Smooth muscle cell of the brain vasculature (primary cell): Measurements from ENCODE around the gene DCTD.

Experiments
- DNase-seq: peaks from one replicate; pipeline ENCODE4 v3.0.0-alpha.2; 2012; ENCODE audit warnings: low read depth, low spot score

The DCTD gene

DNA sequence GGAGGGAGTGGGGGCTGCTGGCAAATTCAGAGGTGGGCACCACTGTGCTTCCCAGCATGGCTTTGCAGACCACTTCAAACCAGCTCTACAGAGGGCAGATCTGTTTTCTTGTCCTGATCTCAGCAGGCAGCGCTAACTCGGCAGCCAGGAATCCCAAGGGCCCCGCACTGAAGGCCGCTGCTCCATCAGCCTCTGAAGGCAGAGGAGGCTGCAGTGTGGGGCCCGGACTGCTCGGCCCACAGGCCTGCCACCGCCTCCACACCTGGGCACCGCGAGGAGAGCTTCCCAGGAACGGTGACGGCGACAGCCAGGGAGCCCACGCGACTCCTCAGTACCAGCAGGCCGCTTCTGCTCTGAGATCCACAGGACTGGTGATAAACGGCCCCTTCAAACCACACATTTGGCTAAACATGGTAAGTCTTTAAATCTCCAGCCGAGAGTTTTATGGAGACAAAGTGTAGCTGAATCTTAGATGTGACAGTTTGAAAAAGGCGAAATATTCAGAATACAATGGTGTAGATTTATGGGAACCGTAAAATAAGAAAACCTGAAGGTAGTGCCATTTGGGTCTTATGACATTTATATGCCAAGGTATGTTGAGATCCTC lies 23.6 kb downstream of the DCTD start:
- no peak for DNase-seq

DNA sequence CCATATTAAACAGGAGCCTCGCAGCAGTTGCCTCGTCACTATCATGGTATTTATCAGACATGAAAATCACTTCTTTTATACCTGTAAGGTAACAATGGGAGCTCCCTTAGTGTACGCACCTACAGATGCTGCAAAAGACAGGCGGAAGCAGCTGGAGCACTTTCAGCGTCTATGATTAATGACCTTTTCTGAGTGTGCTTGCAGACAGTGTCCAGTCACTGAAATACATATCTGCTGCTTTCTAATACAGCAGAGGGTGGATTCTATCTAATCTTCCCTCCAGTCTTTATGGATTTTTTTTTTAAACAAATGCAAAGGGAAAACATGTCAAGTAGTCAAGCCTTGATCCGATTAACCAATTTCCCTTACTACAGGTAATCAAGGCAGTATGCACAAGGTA lies 24.1 kb downstream of the DCTD start:
- DNase-seq = no peak

DNA sequence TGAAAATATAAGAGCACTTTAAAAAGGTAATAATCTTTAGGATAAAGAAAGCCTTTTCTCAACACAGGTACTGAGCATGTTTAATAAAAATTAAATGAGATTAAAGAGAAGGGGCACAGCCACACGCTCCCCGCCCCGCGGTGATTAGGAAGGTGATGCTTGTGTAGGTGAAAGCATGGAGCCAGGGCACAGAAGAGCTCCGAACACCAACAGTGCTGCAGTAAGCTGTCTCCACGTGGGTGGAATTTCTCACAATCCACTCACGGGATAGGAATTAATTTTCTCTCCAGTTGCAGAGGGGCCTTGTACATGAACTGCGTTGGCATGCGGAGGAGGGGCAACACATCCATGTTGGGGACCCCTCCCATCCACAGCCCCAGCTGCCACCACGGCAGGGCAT lies 27.0 kb downstream of the DCTD start:
- DNase-seq = no peak

DNA sequence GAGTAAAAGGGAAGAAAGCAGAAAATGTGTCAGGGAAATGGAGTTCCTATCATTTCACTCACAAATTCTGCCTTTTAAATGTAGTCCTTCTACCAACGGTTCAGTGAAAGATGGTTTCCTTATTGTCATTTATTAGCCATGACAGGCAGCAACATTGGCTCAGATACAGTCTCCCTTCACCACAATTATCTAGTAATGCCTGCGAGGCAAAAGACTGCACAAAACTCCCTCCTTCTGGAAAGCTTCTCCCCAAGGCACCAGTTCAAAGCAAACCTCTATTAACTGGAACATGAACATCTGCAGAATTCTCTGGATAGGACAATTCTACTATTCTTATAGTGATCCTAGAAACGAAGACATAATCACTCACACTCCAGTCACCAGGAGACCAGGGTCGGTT lies 28.3 kb downstream of the DCTD start:
- DNase-seq = no peak

DNA sequence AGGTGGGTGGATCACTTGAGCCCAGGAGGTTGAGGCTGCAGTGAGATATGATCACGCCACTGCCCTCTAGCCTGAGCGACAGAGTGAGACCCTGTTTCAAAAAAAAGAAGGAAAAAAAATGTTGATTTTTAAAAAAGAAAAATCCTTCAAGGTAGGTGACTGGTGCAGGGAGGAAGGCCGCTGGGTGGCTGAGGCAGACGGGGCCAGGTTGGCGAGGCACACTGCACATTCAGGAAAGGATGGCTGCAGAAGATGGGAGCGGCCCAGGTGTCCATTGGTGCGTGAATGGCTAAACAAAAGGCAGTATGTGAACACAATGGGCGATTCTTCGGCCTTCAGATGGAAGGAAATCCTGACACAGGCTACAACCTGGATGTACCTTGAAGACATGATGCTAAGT lies 30.4 kb downstream of the DCTD start:
- DNase-seq = no peak

DNA sequence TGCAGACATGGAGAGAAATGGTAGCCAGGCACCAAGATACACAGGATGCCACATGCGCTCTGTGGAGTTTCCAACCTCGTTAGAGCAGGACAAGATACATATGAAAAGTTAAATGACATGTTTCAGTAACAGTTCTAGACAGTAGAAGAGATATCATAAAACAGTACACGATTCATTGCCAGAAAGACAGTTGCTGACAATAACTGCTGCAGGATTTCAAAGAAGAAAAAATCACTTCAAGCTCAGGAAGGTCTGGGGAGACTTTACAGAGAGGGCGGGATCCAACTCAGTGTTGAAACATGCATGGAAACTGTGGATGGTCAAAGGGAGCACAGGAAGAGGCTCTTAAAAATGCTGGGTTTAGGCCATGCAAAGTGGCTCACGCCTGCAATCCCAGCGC lies 31.0 kb downstream of the DCTD start:
- no peak for DNase-seq

DNA sequence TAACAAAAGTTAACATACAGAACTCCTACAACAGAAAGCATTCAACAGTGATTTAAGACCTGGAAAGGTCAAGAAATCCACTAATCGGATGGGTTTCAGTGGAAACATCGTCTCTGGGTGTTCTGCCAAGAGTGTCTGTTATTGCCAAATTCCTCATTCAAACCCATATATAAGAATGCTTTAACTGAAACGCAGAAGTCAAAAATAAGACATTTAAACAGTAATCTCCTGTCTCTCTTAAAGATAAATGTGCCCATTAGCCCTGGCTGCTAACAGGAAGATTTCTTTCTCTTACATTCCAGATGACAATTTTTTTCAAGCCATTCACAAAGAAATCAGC lies 31.5 kb downstream of the DCTD start:
- no peak for DNase-seq

DNA sequence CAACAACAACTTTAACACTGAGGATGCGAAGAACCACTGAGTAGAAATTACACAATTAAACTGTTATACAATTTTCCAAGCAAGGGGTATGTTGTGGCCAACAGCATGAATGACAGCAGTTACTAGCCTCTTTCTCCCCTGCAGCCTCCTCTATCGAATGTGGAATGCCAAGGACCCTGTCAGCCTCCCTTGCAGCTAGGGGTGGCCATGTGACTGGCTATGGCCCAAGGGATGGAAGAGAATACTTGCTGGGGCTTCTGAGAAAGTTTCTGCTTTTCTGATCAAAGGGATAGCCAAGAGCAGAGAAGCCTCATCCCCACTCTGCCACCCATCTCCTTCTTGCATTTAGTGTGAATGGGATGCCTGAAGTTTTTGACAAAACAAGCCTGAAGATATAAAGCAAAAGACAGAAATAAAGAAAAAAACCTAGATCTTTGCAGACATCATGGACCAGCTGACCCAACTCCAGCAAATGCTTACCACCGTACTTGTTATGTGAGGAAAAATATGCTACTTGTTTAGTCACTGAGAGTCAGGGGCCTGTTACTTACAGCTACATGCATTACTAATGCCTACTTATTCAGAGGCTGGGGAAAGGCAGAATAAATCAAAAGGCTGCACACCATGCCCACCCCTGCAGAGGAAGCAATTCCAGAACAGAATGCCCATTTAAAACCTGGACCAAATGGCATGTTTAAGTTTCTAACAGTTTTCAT lies 32.0 kb downstream of the DCTD start:
- no peak for DNase-seq

DNA sequence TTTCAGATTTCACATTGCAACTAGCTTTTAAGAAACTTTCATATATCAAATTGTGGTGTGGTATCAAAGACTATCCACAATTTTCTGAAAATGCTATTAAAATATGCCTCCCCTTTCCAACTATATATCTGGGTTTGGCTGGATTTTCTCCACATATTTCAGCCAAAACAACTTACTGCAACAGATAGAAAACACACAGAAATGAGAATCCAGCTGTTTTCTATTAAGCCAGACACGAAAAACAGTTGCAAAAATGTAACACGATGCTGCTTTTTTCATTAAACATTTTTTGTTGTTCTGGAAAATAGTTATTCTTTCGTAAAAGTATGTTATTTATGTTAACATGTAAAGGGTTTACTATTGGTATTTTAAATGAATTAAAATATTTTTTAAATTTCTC lies 33.1 kb downstream of the DCTD start:
- DNase-seq = no peak

DNA sequence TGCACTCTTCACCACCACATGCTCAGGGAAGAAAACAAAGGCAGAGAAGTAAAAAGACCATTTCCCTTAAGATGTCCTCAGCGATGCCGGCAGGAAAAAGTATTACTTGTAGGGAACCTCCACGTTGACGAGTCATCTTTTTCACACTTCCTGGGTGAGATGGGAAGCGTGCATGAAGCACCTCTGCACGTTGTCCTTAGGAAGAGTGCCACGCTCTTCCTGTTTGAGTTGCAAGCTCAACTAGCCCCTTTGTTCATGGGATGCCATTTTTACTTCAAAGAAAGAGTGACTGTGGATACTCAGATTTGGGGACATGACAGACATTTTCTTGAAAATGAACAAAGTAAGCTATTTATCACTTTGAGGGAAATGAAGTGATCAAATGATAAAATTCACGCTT lies 33.8 kb downstream of the DCTD start:
- DNase-seq = no peak

DNA sequence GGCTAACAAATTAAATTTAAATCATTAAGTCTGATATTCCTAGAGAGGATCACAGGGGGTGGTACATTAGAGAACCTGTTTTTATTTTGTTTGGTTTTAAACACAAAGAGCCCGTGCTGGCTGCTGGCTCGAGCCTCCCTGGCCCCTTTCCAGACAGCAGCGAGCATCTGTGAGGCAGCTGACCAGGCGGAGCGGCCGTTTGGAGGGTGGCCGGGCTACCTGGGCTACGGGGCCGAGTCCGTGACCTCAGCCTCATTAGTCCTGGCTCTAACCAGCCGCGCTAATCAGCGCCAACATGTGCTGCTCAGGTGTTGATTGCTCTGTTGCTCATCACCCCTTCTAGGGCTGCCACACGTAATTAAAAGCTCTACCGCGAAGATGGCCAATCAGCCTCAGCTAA lies 35.3 kb downstream of the DCTD start:
- DNase-seq = no peak

DNA sequence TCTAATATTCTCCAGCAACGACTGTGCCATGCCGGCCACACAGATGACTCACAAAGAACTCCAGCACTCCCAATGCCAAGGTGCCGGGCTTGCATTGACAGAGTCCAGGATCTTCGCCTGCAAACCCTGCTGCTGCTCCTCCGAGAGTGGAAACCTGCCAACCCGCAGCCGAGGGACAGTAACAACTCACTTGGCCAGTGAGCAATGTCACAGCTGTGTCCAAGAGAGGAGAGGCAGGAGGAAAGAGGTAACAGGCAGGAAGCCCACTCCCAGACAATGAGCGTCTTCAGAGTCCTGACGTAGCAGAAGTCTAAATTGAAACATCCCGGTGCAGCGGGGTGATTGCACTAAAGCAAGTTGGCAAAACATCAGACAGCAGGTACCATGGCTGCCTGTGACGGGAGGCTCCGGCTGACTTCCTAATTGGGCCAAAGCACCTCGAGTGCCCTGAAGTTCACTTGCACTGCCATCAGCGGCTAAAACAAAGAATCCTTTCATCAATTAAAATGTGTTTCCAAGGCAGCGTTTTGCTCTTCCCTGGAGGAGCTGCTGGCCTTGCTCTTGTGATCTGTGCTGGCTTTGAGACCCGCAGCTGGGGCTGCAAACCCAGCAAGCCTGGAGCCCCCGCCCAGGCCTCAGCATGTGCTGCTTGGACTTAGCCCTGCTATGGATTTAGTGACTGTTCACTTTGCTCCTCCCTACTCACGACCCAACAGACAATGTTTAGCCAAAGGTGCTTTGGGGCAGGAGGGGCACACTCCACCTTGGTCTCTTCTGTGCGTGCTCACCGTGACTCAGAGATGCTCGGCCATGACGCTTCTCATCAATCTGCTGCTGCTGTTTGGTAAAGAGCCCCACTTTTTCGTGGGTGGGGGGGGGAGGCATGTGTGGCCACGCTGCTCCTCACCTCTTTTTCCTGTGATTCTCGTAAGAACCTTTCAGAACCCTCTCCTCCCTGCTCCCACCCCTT lies 36.5 kb downstream of the DCTD start:
- DNase-seq = no peak

DNA sequence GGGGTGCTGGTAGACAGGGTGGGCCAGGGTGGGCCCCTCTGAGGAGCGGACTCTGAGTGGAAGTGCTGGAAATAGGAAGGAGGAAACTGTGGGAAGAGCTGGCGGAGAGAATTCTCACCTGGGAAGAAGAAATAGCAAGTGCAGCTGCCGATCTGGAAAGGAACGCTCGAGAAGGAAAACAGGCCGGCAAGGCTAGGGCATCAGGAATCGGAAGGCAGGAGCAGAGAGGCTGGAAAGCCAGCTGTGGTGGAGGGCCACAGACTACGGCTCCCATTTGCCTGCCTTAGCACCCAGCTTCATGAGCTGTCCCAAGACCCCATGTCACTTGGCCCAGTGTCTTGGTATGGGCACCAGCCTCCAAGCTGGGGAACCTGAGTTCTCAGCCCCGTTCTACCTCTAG lies 37.3 kb downstream of the DCTD start:
- no peak for DNase-seq

DNA sequence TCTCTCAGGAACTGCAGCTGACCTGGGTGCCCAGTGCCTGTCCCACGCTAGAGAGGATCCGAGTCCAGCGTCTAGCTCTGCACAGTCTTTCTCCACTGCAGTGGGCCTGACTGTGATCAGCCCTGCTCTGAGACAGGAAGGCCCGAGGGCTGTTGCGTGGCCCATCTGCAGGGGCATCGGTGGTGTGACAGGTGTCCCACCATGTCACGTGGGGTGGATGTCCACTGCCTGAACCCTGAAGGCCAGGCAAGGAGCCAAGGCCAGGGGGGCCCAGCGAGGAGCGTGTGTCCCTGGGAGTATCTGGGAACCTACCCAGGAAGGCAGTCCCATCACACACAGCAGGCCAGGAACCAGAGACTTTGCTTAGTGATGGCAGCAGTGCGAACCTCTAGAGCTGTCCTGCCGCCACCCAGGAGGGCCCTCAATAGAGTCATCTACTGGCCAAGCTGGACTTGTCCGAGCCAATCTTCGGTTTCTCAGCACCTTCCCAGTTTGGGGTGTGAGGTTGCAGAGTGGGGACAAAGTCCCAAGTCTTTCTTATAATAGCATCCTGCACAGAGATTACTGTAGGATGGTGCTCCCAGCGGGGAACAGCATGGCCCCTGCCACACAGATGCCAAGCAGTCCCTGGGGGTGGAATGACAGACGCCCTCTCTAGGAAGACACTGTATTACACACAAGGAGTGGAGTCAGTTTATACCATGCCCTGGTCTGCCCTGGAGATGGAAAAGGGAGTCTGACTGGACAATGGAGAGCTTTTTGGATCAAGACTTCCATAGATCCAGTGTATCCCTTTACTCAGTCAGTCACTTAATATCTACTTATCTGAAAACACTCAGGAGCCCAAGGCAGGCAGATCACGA lies 38.3 kb downstream of the DCTD start:
- no peak for DNase-seq

DNA sequence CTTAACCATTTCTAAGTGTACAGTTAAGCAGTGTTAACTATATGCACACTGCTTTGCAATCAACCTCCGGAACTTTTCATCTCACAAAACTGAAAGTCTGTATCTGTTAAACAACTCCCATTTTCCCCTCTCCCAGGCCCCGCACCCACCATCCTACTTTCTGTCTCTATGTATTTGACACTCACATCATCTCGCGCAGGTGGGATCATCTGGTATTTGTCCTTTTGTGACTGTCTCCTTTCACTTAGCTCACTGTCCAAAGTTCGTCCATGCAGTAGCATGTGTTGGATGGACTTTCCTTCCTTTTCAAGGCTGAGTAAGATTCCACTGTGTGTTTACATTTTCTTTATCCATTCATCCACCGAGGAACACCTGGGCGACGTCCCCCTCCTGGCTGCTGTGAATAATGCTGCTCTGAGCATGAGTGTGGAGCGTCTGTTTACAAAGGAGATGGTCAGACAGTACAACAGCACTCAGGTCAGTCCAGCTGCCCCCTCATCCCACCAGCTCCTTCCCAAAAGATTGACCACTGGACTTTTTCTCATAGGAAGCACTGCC lies 39.8 kb downstream of the DCTD start:
- no peak for DNase-seq

DNA sequence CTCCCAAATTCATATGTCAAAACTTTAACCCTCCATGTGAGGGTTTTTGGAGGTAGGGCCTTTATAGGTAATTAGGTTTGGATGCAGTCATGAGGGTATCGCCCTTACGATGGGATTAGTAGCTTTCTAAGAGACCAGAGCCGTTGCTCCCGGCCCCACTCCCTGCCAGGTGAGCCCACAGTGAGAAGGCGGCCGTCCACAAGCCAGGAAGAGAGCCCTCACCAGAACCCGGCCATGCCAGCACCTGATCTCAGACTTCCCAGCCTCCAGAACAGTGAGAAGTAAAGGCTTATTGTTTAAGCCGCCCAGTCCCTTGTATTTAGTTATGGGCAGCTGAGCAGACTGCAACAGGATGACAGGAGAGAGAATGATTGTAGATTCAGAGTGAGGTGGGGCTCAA lies 40.8 kb downstream of the DCTD start:
- DNase-seq = no peak

DNA sequence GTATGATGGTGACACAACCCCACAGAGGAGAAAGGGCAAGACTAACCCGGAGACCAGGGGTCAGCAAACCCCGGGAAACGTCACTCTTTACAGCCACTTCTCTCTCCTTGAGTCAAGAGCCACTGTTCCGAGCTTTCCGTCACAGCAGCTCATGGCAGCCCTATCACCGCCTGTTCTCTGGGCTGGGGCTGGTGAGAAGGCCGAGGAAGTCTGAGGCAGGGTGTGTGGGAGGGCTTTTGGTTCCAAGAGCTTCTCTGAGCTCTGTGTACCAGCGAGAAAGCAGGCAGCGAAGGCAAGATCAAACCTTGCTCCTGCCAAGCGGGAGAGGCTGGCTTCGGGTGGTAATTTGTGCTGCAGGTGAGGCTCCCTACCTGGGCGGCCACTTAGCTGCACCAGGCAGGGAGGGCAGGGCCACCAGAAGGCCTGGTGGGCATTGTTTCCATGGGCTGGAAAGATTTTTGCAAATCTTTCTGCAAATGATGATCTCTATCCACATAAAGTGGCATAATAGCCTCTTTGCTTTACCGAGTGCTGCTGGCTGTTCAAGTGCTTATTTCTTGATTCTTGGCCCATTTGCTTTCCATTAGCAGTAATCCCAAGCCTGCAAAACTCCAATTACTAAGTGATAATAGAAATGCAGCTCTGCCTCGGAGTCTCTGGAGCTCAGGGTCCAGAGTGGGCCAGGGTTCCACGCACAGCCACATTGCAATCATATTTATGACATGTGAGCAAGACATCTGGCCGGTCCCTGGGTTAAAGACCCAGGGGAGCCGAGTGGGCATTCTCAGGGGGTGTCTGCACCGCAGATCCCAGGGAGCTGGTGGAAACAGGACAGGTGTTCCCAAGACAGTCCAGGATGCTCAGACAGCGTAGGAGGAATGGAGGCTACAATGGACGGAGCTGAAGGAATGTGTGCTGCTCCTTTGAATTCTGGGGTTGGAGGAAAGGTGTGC lies 41.5 kb downstream of the DCTD start:
- DNase-seq = no peak

DNA sequence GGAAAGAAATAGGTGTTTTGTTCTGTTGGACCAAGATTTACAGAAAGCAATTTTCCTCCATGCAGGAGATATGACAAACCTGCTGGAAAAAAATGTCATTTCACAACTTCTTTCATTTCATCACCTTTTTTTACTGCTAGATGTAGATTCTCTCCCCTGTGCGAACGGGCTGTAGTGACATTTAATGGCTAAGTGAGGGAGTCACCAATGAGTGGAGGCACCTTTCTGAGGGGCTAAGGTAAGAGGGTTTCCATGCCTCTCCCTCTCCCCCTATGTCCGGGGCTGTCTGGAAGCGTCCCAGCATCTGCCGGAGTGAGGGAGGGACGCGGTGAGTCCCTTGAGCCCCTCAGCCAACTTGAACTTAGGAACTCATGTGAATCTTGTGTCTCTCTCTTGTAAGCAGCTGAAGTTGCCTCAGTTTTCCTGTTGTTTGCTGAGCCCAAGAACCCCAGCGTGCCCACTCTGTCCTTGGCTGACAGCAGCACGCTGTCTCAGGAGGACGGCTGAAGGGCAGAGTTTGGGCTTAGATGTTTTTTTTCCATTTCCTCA lies 42.3 kb downstream of the DCTD start:
- DNase-seq = no peak

DNA sequence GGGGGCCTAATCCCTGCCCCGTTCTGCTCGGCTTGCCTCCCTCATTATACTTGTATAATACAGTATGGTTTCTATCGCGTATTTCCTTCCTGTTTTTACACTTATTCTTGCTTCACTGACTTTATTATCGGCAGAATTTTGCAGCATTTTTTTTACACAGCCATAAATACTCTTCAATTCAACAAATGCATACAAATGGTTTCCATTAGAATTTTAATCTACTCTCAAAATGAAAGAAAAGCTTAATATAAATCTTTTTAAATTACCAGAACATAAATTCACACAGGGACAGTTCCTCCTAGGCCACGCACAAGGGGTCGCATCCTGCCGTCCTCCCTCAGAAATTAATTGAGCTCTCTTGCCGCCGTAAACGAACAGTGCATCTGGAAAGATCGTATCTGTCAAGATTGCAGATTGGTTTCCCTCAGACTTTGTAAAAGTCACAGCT lies 42.9 kb downstream of the DCTD start:
- no peak for DNase-seq

DNA sequence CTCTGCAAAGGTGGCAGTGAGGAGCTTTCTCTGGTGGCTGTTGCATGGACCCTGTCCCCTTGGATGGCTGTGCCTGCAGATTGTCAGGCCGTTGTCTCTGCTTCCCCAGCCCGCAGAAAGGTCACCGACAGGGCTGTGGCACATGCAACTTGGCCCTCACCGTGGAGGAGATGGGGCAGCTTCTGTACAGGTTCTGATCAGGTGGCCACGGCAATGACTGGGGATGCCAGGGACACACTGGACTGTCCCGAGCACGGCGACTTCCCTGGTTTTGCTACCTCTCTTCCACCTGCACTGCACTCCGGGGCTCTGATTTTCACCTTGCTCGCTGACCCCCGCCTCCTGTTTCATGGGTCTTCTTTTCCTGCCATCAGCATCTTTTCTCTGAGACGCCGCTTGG lies 43.5 kb downstream of the DCTD start:
- DNase-seq = no peak
